Measurements from ENCODE around the gene CCT8. TPM values are rescaled to one million over a fixed set of nuclear protein-coding genes. Genes with fewer than 3 reads are reported as not detected.

The CCT8 gene
- total RNA-seq, 4 donors from 2014 or later, result 73.7 to 114 (median 85.1) TPM

GRCh38 chr21:29053656-29054055, 19.8 kb downstream of the CCT8 start:
- DNase-seq (ENCODE audit: low spot score in 2 of 2), result no peak
- intact Hi-C loops (cut with DNase I; ENCODE audit: low total_unique reads), result no loop called here
- TF ChIP-seq CTCF (IDR thresholded peaks at IDR 0.05) (no peak), POLR2A (IDR thresholded peaks at IDR 0.05) (no peak)
- no peak overlapping the region for H3K4me3 ChIP-seq (ENCODE audit: low read depth, poor library complexity, severe bottlenecking)
- 85 to 92% methylated on average over 4 of the region's 4 CpGs for WGBS, 2 donors

- TF ChIP-seq POLR2A (IDR thresholded peaks at IDR 0.05) (no peak), CTCF (IDR thresholded peaks at IDR 0.05) (no peak)
- H3K4me3 ChIP-seq (ENCODE audit: low read depth, poor library complexity, severe bottlenecking), result no peak overlapping the region
- WGBS, 2 donors, result 86 to 88% methylated on average over 5 of the region's 5 CpGs
- intact Hi-C loops (cut with DNase I; ENCODE audit: low total_unique reads), result no loop called here
- no peak for DNase-seq (ENCODE audit: low spot score in 2 of 2)
Observed at GRCh38 chr21:29053011-29053553, 20.4 kb downstream of the CCT8 start.

- intact Hi-C loops (cut with DNase I; ENCODE audit: low total_unique reads), result no loop called here
- no peak for TF ChIP-seq CTCF (IDR thresholded peaks at IDR 0.05)
- no peak for TF ChIP-seq POLR2A (IDR thresholded peaks at IDR 0.05)
- no peak overlapping the region for H3K4me3 ChIP-seq (ENCODE audit: low read depth, poor library complexity, severe bottlenecking)
- DNase-seq (ENCODE audit: low spot score in 2 of 2), result no peak
- 93 to 95% methylated on average over 5 of the region's 5 CpGs for WGBS, 2 donors
Observed at GRCh38 chr21:29052224-29052623, 21.2 kb downstream of the CCT8 start.

GRCh38 chr21:29034678-29035077, 38.8 kb downstream of the CCT8 start:
- TF ChIP-seq CTCF (IDR thresholded peaks at IDR 0.05) (no peak), POLR2A (IDR thresholded peaks at IDR 0.05) (no peak)
- intact Hi-C loops (cut with DNase I; ENCODE audit: low total_unique reads), result no loop called here
- H3K4me3 ChIP-seq (ENCODE audit: low read depth, poor library complexity, severe bottlenecking), result no peak overlapping the region
- no peak for DNase-seq (ENCODE audit: low spot score in 2 of 2)
- 78 to 85% methylated on average over 1 of the region's 1 CpG for WGBS, 2 donors

- TF ChIP-seq CTCF (IDR thresholded peaks at IDR 0.05), result no peak
- TF ChIP-seq POLR2A (IDR thresholded peaks at IDR 0.05), result no peak
- DNase-seq (ENCODE audit: low spot score in 2 of 2), result no peak
- no peak overlapping the region for H3K4me3 ChIP-seq (ENCODE audit: low read depth, poor library complexity, severe bottlenecking)
- WGBS, 2 donors, result 89 to 91% methylated on average over 3 of the region's 3 CpGs
- intact Hi-C loops (cut with DNase I; ENCODE audit: low total_unique reads), result no loop called here
Observed at GRCh38 chr21:29033871-29034270, 39.6 kb downstream of the CCT8 start.

- WGBS, 2 donors, result 48 to 70% methylated on average over 4 of the region's 4 CpGs
- DNase-seq (ENCODE audit: low spot score in 2 of 2), result no peak
- TF ChIP-seq CTCF (IDR thresholded peaks at IDR 0.05) (no peak), POLR2A (IDR thresholded peaks at IDR 0.05) (no peak)
Observed at GRCh38 chr21:29033301-29033700, 40.1 kb downstream of the CCT8 start.

More at GRCh38 chr21:29033301-29033700, 40.1 kb downstream of the CCT8 start:
- H3K4me3 ChIP-seq (ENCODE audit: low read depth, poor library complexity, severe bottlenecking), result no peak overlapping the region
- intact Hi-C loops (cut with DNase I; ENCODE audit: low total_unique reads), result no loop called here
